NCI-H510A treated with DMSO at 0.1 percent for 48 hours (cell line): ENCODE measurements around the gene TPP1.

Experiments used
- DNase-seq: peaks from one replicate; lab custom pipeline; 2025; lab: John Stamatoyannopoulos, UW

TPP1 gene

DNA sequence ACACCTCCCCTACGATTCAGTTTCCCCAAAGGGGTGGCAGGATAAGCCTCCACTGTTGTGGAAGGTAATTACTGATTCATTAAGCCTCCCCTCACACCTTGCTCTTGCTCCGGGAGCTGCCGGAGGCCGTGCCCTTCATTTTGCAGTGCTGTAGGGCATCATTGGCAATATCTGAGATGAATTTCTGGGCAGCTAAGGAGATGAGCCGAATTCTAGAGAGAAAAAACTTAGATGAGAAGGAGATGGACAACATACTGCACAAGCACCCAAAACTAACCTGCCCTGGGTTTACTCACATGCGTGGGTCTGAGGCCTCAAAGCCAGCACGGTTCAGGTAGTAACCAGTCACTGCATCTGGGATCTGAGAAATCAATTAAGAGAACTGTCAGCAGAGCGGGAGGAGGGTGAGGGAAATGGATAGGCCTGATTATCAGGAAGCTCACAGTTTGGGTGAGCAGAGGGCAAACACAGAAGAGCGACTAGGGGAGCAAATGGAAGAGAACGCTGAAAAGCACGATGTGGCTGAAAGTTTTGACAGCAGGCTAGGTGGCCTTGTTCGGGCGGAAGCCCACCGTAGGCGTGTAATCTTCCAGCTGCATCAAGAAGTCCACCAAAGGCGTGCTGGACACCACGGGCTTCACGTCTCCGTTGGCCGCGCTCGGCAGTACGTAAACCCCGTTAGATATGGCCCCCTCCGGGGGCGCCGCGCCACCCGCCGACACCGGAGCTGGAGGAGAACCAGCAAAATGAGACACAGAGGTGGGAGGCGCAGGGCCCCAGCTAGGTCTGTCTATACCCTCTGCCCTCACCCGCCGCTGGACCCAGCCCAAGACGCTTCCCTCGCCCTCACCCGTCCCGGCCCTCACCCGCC is 7.9 kb downstream of the TPP1 start:
- no peak for DNase-seq

DNA sequence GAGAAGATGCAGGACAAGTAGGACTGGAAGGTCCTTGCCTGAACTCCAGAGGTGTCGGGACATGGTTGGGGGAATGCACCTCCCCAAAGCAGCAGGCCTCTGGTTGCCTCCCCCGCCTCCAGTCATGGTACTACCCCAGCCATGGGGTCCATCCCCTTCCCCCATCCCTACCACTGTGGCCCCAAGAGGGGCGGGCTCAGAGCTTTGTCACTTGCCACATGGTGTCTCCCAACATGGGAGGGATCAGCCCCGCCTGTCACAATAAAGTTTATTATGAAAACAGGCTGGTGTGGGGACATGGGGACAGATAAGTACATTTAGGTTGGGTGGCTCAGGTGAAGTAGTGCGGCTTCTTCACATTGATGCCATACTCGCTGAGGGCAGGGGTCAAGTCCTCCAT is 8.6 kb downstream of the TPP1 start:
- no peak for DNase-seq

DNA sequence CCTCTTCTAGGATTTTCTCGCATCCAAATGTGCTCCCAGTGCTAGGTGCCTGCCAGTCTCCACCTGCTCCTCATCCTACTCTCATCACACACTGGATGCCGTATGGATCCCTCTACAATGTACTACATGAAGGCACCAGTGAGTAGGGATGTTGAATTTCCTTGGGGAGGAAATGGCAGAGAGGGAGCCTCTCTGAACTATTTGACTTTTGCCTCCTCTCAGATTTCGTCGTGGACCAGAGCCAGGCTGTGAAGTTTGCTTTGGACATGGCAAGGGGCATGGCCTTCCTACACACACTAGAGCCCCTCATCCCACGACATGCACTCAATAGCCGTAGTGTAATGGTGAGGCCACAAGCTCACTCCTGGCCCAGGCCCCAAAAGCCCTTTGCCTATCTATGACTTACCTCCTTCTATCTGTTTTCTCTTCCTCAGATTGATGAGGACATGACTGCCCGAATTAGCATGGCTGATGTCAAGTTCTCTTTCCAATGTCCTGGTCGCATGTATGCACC is 9.7 kb downstream of the TPP1 start:
- no peak for DNase-seq

DNA sequence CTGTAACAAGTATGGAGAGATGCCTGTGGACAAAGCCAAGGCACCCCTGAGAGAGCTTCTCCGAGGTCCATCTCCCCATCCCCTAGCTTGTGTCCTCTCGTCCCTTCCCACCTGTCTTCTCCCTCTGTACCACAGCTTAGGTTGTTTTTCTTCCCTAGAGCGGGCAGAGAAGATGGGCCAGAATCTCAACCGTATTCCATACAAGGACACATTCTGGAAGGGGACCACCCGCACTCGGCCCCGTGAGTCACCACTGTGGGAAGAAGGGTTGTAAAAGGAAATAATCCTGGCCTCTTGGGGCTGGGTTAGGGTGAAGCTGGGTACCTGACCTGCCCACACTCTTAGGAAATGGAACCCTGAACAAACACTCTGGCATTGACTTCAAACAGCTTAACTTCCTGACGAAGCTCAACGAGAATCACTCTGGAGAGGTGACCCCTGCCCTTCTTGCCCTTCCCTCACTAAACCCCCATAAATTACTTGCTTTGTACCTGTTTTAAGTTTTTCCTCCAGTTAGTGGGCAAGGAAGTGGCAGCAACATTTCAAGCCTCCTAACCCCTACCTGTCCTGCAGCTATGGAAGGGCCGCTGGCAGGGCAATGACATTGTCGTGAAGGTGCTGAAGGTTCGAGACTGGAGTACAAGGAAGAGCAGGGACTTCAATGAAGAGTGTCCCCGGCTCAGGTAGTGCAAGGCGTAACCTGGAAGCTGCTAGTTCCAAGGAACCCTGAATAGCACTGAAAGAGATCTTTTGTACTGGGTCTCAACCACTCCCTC is 10.3 kb downstream of the TPP1 start:
- no peak for DNase-seq

DNA sequence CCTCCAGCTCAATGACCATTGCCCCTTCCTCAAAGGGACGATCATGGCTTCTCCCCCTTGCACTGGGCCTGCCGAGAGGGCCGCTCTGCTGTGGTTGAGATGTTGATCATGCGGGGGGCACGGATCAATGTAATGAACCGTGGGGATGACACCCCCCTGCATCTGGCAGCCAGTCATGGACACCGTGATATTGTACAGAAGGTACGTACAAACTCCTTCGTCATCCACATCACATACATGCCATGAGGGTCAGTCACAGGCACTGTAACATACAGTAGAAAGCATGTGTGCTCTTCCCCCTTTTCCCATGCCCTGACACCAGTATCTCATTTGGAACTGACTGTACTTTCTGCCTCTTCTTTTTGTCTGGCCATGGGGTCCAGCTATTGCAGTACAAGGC is 11.2 kb downstream of the TPP1 start:
- no peak for DNase-seq

- no peak for DNase-seq
Measured at GRCh38 chr11:6607190-6607795, 11.9 kb downstream of the TPP1 start.

- peak; percentile 32 for DNase-seq
Measured at GRCh38 chr11:6606471-6607189, 12.6 kb downstream of the TPP1 start.

DNA sequence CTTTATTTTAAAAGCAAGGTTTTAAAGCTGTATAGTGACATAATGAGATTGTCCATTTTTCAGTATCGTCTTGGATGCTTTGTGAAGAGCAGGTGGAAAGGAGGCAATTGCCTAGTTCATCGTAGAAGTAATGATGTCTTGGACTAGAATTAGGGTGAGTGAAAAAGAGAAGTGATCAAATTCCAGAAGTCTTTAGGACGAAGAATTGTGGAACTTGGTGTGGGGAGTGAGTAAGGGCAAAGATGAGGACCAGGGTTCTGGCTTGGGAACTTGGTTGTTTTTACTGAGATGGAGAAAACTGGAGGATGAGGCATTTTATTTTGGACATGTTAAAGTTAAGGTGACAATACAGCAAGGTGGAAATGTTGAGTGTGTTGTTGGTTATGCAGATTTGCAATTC is 14.4 kb downstream of the TPP1 start:
- DNase-seq = no peak

GRCh38 chr11:6604081-6604626 is 15.1 kb downstream of the TPP1 start:
- DNase-seq = peak; percentile 15

- peak; percentile 48 for DNase-seq
Measured at GRCh38 chr11:6603287-6604080, 15.7 kb downstream of the TPP1 start, which contains the start of the genes ILK and RRP8. Gene ILK (plus strand): TSS chr11:6603774. CDS start chr11:6604272, 498 bp downstream. Gene RRP8 (minus strand): TSS chr11:6603616. CDS start chr11:6603502, 114 bp downstream.

- no peak for DNase-seq
Measured at GRCh38 chr11:6602096-6602940, 16.9 kb downstream of the TPP1 start.

DNA sequence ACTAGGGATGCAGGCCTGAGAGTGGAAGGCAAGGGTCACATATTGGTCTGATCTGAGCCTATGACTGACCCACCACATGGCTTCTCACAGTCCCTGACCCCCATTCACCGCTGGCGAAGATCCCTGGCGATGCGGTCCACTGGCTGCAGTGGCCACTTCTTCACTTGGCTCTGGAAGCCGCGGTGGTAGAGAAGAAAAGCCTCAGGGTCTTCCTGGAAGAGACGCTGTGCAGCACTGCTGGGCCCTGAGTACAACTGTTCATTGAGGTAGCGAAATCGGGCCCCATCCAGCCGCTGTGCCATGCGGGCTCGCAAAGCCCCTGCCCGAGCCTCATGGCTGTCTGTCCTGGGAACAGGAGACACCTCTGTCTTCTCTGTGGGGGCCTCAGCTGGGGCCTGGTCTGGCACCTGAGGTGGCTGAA is 18.2 kb downstream of the TPP1 start:
- DNase-seq = no peak

DNA sequence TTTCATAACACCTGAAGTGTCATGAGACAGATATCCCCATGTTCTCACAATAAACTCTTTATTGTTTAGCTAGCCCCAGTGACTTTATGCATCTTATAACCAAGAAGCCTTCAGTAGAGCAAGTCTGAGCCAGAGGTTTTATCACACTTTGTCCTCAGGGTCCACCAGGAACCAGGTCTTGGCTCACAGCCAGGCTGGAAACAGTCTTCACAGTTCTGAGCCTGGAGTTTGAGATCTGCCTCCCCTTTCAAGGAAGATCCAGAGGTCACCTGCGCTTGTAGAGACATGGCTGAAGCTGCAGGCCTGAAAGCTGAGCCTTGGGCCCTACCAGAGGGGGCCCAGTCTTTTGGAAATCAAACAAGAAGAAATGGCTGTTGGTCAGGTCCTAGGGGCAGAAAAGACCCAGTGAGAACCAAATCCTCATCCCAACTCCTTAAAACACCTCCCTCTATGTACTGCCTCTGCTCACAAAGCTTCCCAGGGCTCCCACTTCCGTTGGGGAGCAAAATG is 19.3 kb downstream of the TPP1 start:
- no peak for DNase-seq

DNA sequence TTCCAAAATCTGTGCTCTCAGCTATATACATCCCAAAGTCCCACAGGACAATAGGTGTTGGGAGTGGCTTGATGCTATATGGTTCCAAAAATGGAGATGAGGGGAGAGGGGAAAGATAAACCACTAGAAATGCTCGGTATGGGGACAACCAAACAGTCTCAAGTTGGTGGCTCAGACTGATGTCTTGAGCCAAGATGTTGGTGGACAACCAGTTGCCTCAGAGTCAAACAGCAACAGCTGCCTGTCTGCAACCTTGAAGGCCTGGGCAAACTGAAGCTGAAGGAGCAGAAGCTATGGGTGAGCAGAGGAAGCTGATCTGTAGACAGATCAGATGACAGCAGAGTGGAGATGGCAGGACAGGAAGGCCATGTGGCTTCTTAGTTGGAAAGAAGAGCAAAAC is 19.8 kb downstream of the TPP1 start:
- no peak for DNase-seq

DNA sequence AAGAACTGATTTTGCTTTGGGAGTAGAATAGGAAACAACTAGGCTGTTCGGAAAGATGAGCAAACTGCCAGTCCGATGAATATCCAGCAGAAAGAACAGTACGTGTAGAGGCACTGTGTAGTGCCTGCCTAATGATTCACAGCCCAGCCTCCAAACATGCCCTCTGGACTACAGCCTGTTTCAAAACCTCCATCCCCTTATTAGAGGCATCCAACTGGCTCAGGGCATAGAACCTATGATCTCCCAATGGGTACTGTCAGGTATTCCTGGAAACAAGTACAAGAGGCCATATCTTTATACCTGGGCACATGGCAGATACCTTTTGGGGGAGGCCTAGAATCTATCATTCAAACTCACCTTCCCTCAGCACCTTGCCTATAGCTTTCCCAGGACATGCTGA is 20.7 kb downstream of the TPP1 start:
- no peak for DNase-seq

DNA sequence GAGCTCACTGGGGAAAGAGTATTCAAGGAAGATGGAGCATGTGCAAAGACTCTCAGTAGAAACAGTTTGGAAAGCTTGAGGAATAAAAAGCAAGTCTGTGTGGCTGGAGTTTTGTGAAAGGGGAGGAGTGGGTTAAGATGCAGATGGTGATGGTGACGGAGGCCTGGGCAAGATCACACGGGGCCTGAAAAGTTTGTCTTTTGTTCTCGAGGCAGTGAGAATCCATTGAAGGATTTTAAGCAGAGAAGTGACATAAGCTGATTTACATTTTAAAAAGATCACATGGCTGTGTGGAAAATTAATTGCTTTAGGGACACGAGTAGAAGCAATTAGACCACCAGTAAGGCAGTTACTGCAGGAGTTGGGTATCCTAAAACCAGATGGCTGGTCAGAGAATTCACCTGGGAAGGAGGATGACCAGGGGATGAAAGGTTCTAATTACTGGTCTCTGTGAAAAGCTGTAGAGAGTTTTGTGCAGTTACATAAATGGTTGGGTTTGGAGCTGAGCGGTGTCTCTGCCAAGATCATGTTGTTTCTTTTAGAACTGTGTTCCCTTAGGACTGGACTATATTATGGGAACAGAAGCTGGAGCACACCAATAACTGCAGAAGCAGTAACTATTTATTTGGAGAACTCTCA is 22.9 kb downstream of the TPP1 start:
- no peak for DNase-seq

GRCh38 chr11:6594142-6594768 is 25.0 kb downstream of the TPP1 start:
- no peak for DNase-seq

DNA sequence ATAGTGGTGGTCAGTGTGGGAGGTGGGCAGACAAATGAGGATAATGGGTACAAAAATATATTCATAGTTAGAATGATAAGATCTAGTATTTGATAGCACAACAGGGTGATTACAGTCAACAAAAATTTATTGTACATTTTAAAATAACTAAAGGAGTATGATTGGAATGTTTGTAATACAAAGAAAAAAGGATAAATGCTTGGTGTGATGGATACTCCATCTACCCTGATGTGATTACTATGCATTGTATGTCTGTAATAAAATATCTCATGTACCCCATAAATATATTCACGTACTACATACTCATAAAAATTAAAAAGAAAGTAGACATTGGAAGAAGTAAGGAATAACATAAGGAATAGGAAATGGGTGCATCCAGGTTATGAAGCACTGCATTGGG is 31.2 kb downstream of the TPP1 start:
- no peak for DNase-seq
